Measurements from ENCODE around the gene KAZN.

Gene KAZN

GRCh38 chr1:14615549-14616218 lies 17.2 kb downstream of the KAZN start:
- no peak for DNase-seq

- DNase-seq: no peak
These were observed 18.3 kb downstream of the KAZN start for GRCh38 chr1:14616632-14617396.

GRCh38 chr1:14617791-14618190 lies 19.3 kb downstream of the KAZN start:
- no peak for DNase-seq

- no peak for DNase-seq
These were observed 22.5 kb downstream of the KAZN start for GRCh38 chr1:14620941-14621340.

GRCh38 chr1:14623090-14623489 lies 24.6 kb downstream of the KAZN start:
- DNase-seq: no peak

- peak; percentile 53 for DNase-seq
These were observed 26.5 kb downstream of the KAZN start for GRCh38 chr1:14624941-14625340.

GRCh38 chr1:14625572-14625971 lies 27.1 kb downstream of the KAZN start:
- DNase-seq: peak; percentile 85

- peak; percentile 57 for DNase-seq
These were observed 27.5 kb downstream of the KAZN start for GRCh38 chr1:14625996-14626395.

- DNase-seq: peak; percentile 40
These were observed 28.6 kb downstream of the KAZN start for GRCh38 chr1:14626869-14627607.

GRCh38 chr1:14627608-14628489 lies 29.4 kb downstream of the KAZN start:
- DNase-seq: peak; percentile 45

- no peak for DNase-seq
These were observed 31.0 kb downstream of the KAZN start for GRCh38 chr1:14629363-14630014.

- DNase-seq: no peak
These were observed 32.5 kb downstream of the KAZN start for GRCh38 chr1:14630986-14631385.

GRCh38 chr1:14631421-14631820 lies 32.9 kb downstream of the KAZN start:
- DNase-seq: no peak

GRCh38 chr1:14634486-14634885 lies 36.0 kb downstream of the KAZN start:
- no peak for DNase-seq

- DNase-seq: no peak
These were observed 36.9 kb downstream of the KAZN start for GRCh38 chr1:14635421-14635820.

GRCh38 chr1:14636897-14637632 lies 38.6 kb downstream of the KAZN start:
- no peak for DNase-seq

GRCh38 chr1:14639291-14640050 lies 41.0 kb downstream of the KAZN start:
- DNase-seq: peak; percentile 67

- no peak for DNase-seq
These were observed 44.2 kb downstream of the KAZN start for GRCh38 chr1:14642712-14643111.

GRCh38 chr1:14646973-14647372 lies 48.5 kb downstream of the KAZN start:
- DNase-seq: no peak

- DNase-seq: no peak
These were observed 49.3 kb downstream of the KAZN start for GRCh38 chr1:14647777-14648176.

GRCh38 chr1:14648391-14648790 lies 49.9 kb downstream of the KAZN start:
- DNase-seq: no peak

All from eye (tissue), 1 donor.